ENCODE data around the gene UQCRHL.
"Not testable (repeated sequence)": the region's sequence is repeated elsewhere in the genome, so short reads cannot be mapped to it uniquely, and the experiment has no call there.

UQCRHL gene

DNA sequence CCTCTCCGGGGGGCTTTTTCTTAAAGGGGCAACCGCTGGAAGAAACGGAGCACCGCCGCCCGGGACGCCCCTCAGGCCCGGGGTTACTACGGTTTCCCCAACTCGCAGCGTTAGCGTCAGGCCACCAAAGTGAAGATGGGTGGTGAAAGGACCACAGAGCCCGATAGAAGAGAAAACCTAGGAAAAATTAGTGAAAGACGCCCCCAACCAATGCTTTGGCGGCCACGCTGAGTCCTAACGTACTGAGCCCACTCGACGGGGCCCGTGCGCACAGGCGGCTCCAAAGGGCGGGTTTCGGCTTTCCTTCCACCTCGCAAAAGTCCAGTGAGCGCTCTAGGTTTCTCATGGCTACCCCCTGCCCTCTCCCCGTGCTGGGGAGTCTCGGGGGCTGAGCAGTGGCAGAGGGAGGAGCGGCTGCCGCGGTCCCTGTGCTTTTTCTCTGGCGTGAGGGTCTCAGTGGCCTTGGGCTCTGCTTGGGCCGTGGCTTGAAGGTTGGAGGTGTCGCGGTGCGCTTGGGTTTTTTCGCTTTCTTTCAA, 27.8 kb upstream of the UQCRHL start:
- DNase-seq, result no peak

- DNase-seq, result peak; percentile 90
Measured at GRCh38 chr1:15834406-15835204, 27.2 kb upstream of the UQCRHL start.

DNA sequence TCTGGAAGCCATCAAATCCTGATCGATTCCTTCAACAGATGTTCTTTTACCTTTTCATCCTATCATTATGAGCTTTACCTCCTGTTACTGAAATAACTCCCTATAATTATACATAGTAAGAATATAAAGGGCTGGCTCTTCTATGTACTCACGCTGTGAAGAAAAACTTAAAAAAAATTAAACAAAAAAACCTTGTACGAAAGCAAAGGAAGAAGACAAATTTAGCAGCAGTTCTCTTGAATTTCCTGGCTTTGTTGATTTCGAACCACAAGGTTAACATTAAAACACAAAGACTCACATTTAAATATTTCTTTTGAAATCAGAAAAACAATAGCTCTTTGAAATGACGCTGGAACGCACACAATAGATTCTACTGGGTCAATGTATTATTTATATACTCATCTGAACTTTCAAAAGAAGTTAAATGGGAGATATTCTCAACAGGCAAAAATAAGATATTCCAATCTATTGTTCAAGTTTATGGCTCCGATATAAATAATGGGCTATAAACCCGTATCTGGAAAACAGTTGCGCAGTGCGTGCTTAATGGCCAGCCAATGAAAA, 26.5 kb upstream of the UQCRHL start:
- no peak for DNase-seq

- peak; percentile 69 for DNase-seq
Measured at GRCh38 chr1:15833069-15833679, 25.7 kb upstream of the UQCRHL start.

GRCh38 chr1:15830258-15830657, 22.8 kb upstream of the UQCRHL start:
- DNase-seq, result no peak

- DNase-seq, result not testable (repeated sequence)
Measured at GRCh38 chr1:15828931-15829330, 21.5 kb upstream of the UQCRHL start.

DNA sequence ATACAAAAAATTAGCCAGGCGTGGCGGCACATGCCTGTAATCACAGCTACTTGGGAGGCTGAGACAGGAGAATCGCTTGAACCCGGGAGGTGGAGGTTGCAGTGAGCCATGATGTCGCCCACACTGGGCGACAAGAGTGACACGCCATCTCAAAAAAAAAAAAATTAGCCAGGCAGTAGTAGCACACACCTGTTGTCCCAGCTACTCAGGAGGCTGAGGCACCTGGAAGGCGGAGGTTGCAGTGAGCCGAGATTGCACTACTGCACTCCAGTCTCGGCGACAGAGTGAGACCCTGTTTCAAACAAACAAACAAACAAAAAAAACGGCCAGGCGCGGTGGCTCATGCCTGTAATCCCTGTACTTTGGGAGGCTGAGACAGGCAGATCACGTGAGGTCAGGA, 20.1 kb upstream of the UQCRHL start:
- not testable (repeated sequence) for DNase-seq

DNA sequence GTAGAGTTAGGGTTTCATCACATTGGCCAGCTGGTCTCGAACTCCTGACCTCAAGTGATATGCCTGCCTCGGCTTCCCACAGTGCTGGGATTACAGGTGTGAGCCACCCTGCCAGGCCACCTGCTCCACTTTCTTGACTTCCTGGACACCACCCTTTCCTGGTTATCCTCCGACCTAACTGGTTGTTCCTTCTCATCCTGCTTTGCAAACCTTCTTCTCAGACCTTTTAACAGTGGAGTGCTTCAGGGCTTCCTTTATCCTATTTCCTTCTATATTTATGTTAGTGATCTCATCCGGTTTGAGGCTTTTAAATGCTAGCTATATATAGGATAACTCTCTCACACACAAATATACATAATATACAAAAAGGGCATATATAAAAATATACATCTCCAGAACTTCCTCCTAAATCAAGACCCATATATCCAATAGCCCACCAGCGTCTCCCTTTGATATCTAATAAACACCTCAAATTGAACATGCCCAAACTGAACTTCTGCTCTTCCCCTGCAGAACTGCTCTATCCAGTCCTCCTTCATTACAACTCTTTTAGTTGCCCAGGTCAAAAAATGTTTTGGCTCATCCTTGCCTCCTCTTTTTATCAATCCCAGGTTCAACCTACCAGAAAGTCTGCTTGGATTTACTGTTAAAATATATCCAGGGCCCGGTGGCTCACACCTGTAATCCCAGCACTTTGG, 19.5 kb upstream of the UQCRHL start:
- no peak for DNase-seq

- no peak for DNase-seq
Measured at GRCh38 chr1:15825800-15826199, 18.4 kb upstream of the UQCRHL start.

- no peak for DNase-seq
Measured at GRCh38 chr1:15820478-15820877, 13.0 kb upstream of the UQCRHL start.

GRCh38 chr1:15816674-15817073, 9.2 kb upstream of the UQCRHL start:
- DNase-seq, result no peak

DNA sequence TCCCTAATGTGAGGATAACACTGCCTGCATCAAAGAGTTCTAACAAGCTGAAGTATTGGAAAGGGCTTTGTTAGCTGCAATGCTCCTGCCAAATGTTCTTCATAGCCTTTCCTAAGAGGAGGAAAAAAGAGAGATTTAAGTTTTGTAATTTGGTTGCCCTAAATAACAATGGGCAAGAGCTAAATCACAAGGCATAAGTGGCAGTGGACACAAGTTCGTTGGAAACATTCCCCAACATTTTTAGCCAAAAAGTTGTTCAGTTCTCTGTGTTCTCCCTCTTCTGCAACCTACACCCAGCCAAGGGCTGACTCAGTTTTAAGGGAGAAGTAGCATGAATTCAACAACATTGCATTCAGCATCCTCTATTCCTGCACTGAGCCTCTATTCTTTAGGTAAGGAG, 2.6 kb upstream of the UQCRHL start:
- DNase-seq, result no peak

DNA sequence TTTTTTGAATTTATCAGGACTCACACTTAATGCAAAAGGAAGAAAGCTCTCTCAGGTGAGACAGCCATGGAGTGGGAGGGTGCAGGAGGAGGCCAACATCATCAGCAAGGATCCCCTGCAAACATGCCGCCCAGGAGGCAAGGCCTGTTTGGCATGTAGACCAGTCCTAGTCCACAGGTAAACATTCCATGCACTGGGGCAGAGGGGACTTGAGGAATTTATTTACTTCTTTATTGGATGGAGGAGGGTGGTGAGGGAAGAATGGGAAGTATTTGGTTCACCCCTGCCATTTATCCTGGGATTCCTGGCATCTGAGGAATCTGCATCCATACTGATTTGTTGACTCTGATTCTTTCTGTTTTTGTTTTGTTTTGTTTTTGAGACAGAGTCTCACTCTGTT, 1.5 kb upstream of the UQCRHL start:
- DNase-seq, result no peak

GRCh38 chr1:15807121-15807520, 328 bp downstream of the UQCRHL start:
- DNase-seq, result no peak

- no peak for DNase-seq
Measured at GRCh38 chr1:15804060-15804459, 3.4 kb downstream of the UQCRHL start.

DNA sequence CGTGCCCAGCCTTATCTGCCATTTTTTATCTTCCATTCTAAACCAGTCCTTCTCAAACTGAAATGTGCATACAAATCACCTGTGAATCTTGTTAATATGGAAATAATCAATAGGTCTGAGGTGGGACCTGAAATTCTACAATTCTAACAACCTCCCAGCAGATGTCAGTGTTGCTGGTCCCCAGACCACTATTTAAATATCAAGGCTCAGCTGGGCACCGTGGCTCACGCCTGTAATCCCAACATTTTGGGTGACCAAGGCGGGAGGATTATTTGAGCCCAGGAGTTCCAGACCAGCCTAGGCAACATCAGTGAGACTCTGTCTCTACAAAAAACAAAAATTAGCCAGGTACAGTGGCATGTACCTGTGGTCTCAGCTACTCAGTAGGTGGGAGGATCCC, 4.1 kb downstream of the UQCRHL start:
- DNase-seq, result peak; percentile 36

DNA sequence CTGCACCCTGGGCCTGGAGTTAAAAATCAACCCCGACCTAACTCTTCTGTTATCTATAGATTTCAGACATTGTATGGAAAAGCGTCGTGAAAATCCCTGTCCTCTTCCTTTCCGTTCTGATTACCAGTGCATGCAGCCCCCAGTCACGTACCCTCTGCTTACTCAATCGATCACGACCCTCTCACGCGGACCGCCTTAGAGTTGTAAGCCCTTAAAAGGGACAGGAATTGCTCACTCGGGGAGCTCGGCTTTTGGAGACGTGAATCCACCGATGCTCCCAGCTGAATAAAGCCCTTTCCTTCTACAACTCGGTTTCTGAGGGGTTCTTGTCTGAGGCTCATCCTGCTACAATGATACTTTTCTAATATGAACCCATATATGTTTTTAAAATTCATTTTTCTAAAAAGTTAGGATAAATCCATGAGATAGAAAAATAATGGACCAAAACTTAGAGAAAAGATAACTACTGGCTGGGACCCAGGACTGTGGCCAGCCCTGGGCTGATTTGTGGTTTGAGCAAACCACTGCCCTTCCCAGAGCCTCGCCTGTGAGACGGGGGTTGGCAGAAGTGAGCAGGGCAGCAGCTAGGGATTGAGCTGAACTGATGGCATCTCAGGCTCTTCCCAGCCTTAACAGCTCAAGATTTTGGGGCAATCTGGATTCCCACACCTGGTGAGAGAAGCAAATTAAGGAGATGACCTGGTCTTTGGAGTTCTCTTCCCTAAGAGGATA, 5.0 kb downstream of the UQCRHL start:
- no peak for DNase-seq

- DNase-seq, result no peak
Measured at GRCh38 chr1:15799928-15800835, 7.3 kb downstream of the UQCRHL start.

- no peak for DNase-seq
Measured at GRCh38 chr1:15799004-15799867, 8.2 kb downstream of the UQCRHL start.

GRCh38 chr1:15797614-15798390, 9.6 kb downstream of the UQCRHL start:
- no peak for DNase-seq
